Osteocyte (in vitro differentiated cells): Measurements from ENCODE around the gene SLC1A2. TPM values are rescaled to one million over a fixed set of nuclear protein-coding genes. Genes with fewer than 3 reads are reported as not detected.

Experiments used
- DNase-seq: peaks from one replicate; pipeline ENCODE4 v3.0.0; 2021; ENCODE audit warnings: mixed read lengths; ENCODE audit not compliant: unreplicated experiment; ENCODE audit errors: extremely low spot score
- H3K27ac Mint-ChIP-seq: one replicate; pipeline ENCODE4 v1.8.0; 2021; ENCODE audit warnings: mild to moderate bottlenecking, mixed read lengths; ENCODE audit not compliant: unreplicated experiment
- H3K27me3 Mint-ChIP-seq: one replicate; pipeline ENCODE4 v1.8.0; 2021; ENCODE audit warnings: mixed read lengths; ENCODE audit not compliant: unreplicated experiment
- H3K36me3 Mint-ChIP-seq: one replicate; pipeline ENCODE4 v1.8.0; 2021; ENCODE audit warnings: mixed read lengths; ENCODE audit not compliant: unreplicated experiment
- H3K4me1 Mint-ChIP-seq: one replicate; pipeline ENCODE4 v1.8.0; 2021; ENCODE audit warnings: mixed read lengths; ENCODE audit not compliant: unreplicated experiment
- H3K4me3 Mint-ChIP-seq: one replicate; pipeline ENCODE4 v1.8.0; 2021; ENCODE audit warnings: mild to moderate bottlenecking, moderate library complexity, mixed read lengths; ENCODE audit not compliant: unreplicated experiment
- H3K9me3 Mint-ChIP-seq: one replicate; pipeline ENCODE4 v1.8.0; 2021; ENCODE audit warnings: mixed read lengths; ENCODE audit not compliant: unreplicated experiment
- CTCF ChIP-seq: fragments of 200-600 bp; sonication (generic); IDR thresholded peaks from 2 replicates; pipeline ENCODE4 v1.5.0; 2021; ENCODE audit warnings: antibody characterized with exemption, mild to moderate bottlenecking, moderate library complexity
- long read RNA-seq: library from polyadenylated mRNA; unstranded; transcript quantifications from one replicate; pipeline ENCODE4 v2.0.0, GENCODE V29; 2021
- total RNA-seq: library from RNA; stranded (reverse); gene quantifications from 2 replicates; pipeline ENCODE4 v1.2.1, GENCODE V29; 2021

SLC1A2 gene
- 0.32 and 0.44 TPM in 2 replicates for total RNA-seq
- long read RNA-seq, result 0 reads

- TF ChIP-seq CTCF, result no peak
- peaks cover 86% of the 10 kb centered on the region for H3K27me3 Mint-ChIP-seq
- peaks cover 25% of the 10 kb centered on the region for H3K4me1 Mint-ChIP-seq
- no peak within 1 kb of the TSS for H3K27ac Mint-ChIP-seq
- H3K36me3 Mint-ChIP-seq, result peaks cover 2% of the 10 kb centered on the region
- H3K4me3 Mint-ChIP-seq, result peak within 1 kb of the TSS; percentile 71
- no peaks in the 10 kb centered on the region for H3K9me3 Mint-ChIP-seq
- DNase-seq, result no peak
These were observed at the start of gene SLC1A2 for GRCh38 chr11:35419184-35419829. Gene SLC1A2 (minus strand): TSS chr11:35419558. CDS start chr11:35418966, 592 bp downstream.

GRCh38 chr11:35466058-35466457 is 46.7 kb upstream of the SLC1A2 start:
- TF ChIP-seq CTCF, result no peak
- Mint-ChIP-seq H3K27me3 (peaks cover 34% of the 10 kb centered on the region), H3K9me3 (no peaks in the 10 kb centered on the region), H3K27ac (no peak overlapping the region), H3K4me1 (peaks cover 2% of the 10 kb centered on the region), H3K4me3 (no peak overlapping the region), H3K36me3 (no peaks in the 10 kb centered on the region)
- DNase-seq, result no peak

- H3K4me1 Mint-ChIP-seq, result peaks cover 6% of the 10 kb centered on the region
- TF ChIP-seq CTCF, result peak; percentile 60
- H3K4me3 Mint-ChIP-seq, result no peak overlapping the region
- H3K36me3 Mint-ChIP-seq, result no peaks in the 10 kb centered on the region
- no peaks in the 10 kb centered on the region for H3K9me3 Mint-ChIP-seq
- H3K27me3 Mint-ChIP-seq, result peaks cover 30% of the 10 kb centered on the region
- H3K27ac Mint-ChIP-seq, result no peak overlapping the region
- no peak for DNase-seq
These were observed 45.0 kb upstream of the SLC1A2 start for GRCh38 chr11:35464308-35464707.

- H3K4me3 Mint-ChIP-seq, result no peak overlapping the region
- H3K36me3 Mint-ChIP-seq, result no peaks in the 10 kb centered on the region
- peaks cover 28% of the 10 kb centered on the region for H3K27me3 Mint-ChIP-seq
- peaks cover 15% of the 10 kb centered on the region for H3K4me1 Mint-ChIP-seq
- H3K27ac Mint-ChIP-seq, result no peak overlapping the region
- no peak for DNase-seq
- no peaks in the 10 kb centered on the region for H3K9me3 Mint-ChIP-seq
- TF ChIP-seq CTCF, result no peak
These were observed 44.0 kb upstream of the SLC1A2 start for GRCh38 chr11:35463331-35463751.

- DNase-seq, result no peak
- H3K4me3 Mint-ChIP-seq, result no peak overlapping the region
- peaks cover 28% of the 10 kb centered on the region for H3K27me3 Mint-ChIP-seq
- no peaks in the 10 kb centered on the region for H3K9me3 Mint-ChIP-seq
- no peak overlapping the region for H3K27ac Mint-ChIP-seq
- H3K36me3 Mint-ChIP-seq, result no peaks in the 10 kb centered on the region
- H3K4me1 Mint-ChIP-seq, result peaks cover 16% of the 10 kb centered on the region
- TF ChIP-seq CTCF, result peak; percentile 7
These were observed 42.7 kb upstream of the SLC1A2 start for GRCh38 chr11:35461917-35462538.
